Inferior parietal cortex (tissue), 1 donor: ENCODE measurements around the gene OR6Q1.
"Not testable (repeated sequence)": the region's sequence is repeated elsewhere in the genome, so short reads cannot be mapped to it uniquely, and the experiment has no call there.

Source experiments
- DNase-seq: peaks from one replicate; pipeline ENCODE4 v3.0.0-alpha.2; 2016; ENCODE audit errors: extremely low spot score

OR6Q1 gene, protein sequence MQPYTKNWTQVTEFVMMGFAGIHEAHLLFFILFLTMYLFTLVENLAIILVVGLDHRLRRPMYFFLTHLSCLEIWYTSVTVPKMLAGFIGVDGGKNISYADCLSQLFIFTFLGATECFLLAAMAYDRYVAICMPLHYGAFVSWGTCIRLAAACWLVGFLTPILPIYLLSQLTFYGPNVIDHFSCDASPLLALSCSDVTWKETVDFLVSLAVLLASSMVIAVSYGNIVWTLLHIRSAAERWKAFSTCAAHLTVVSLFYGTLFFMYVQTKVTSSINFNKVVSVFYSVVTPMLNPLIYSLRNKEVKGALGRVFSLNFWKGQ

DNA sequence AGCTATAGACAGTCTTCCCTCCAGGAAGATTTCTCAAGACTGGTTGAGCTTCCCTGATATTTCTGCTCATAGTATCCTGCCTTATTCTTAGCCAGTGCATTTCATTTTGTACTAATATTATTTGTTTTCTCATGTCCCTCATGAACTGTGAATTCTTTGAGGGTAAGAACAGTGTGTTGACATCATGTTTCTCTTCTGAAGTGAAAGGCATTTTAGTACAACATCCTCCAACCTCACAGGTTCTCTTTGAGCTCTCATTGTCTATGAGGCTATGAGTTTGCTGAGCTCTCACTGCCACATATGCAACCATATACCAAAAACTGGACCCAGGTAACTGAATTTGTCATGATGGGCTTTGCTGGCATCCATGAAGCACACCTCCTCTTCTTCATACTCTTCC lies at the start of gene OR6Q1:
OR6Q1 (plus strand) TSS at position 301 of the 400 bp plus-strand sequence; CDS start at position 301, 0 bp downstream.
- DNase-seq = no peak

DNA sequence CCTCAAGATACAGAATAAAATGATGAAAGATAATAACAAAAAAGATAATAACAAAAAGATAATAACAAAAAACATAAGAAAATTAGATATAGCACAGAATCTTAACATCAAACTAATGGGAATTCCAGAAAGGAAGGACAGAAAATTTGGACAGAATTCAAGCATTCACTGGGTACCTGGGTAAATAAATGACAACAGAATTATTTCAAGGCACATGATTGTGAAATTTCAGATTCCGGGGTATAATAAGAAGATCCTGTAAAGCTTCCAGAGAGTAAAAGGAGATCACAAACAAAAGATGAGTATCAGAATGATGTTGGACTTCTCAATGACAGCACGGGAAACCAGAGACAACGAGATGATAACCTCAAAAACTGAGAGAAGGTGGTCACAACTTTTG lies 49.2 kb upstream of the OR6Q1 start:
- DNase-seq = no peak

DNA sequence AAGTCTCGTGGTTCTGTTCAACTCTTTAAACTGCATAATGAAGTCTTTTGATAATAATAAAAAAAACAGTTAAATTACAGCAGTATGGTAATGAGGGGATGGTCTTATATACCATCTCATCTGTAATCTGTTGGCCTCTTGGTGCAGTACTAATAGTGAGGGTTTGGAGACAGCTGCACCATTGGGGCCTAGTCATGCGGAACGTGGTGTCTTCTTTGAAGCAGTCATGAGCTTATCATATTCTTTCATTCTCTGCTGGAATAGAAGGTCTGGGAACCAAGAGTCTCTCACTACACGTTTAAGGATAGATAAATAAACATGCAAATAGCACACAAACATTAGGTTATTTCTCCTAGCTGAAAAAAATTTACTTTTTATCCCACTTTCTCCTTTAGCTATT lies 48.0 kb upstream of the OR6Q1 start:
- DNase-seq = no peak

DNA sequence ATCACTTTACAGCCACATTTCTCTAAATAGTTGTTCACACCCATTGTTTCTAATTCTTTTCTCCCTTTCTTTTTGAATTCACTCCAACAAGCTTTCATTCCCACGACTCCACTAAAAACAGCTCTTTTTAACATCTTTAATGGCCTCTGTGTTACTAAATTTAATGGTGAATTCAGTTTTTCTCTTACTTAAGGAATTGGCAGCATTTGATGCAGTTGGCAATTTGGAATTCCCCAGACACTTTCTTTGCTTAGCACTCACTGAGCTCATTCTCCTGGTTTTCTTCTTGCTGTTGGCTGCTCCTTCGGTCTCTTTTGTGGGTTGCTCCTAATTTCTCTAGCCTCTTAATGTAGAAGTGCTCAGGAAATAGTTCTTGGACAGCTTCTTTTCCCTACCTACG lies 47.6 kb upstream of the OR6Q1 start:
- DNase-seq = peak; percentile 41

DNA sequence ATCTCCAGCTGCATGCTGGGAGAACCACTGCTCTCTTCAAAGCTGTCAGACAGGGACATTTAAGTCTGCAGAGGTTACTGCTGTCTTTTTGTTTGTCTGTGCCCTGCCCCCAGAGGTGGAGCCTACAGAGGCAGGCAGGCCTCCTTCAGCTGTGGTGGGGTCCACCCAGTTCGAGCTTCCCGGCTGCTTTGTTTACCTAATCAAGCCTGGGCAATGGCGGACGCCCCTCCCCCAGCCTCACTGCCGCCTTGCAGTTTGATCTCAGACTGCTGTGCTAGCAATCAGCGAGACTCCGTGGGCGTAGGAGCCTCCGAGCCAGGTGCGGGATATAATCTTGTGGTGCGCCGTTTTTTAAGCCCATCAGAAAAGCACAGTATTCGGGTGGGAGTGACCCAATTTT lies 31.2 kb upstream of the OR6Q1 start:
- DNase-seq = not testable (repeated sequence)

DNA sequence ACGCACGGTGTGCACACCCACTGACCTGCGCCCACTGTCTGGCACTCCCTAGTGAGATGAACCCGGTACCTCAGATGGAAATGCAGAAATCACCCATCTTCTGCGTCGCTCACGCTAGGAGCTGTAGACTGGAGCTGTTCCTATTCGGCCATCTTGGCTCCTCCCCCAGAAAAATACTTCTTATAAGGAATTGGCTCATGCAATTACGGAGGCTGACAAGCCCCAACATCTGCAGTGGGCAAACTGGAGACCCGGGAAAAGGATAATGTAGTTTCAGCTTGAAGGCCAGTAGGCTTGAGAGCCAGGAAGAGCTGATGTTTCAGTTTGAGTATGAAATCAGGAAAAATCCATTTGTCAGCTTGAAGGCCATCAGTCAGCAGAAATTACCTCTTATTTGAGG lies 30.7 kb upstream of the OR6Q1 start:
- not testable (repeated sequence) for DNase-seq

DNA sequence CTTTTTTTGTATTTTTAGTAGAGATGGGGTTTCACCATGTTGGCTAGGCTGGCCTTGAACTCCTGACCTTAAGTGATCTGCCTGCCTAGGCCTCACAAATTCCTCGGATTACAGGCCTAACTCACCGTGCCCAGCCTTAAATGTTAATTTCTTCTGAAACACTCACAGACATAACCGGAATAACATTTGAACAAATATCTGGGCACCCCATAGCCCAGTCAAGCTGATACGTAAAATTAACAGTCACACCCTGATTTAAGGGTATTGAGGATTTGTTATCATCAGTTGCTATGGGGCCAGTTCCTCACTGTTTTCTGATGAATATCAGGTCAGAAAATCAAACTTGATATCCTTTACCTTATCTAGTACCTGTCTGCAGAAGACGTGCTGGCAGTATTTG lies 30.1 kb upstream of the OR6Q1 start:
- DNase-seq = no peak

DNA sequence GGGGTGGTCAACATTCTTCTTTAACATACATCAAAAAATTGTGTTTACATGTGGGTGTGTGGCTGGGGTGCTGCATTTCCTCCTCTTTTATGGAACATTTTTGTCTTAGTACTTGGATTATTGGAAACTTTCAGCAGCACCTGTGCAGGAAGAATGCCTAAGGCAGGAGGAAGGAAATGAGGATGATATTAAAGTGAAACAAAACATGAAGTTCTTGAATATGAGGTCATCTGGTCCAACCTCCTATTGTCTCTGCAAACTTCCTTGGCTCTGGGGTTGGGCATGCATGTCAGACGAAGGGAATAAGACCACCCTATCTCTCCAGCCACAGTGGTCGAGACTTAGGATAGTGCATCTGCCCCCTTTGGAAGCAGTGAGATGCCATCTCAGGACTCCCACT lies 27.7 kb upstream of the OR6Q1 start:
- DNase-seq = no peak

DNA sequence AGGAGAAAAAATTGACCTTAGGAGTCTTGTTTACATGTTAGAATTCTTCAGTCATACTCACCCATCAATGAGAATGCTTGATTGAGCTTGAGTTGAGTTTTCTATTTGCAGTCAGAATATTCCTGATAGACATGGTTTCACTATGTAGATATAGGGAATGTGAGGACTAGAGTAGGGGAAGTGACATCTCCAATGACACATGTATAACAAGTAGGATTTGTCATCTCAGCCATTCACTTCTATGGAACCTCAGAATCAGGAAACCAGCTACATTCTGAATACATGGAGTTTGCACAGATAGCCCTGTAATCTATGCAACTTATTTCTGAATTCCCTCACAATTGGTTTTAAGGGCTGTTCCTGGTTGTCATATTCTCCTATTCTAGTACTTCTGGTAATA lies 27.2 kb upstream of the OR6Q1 start:
- no peak for DNase-seq

DNA sequence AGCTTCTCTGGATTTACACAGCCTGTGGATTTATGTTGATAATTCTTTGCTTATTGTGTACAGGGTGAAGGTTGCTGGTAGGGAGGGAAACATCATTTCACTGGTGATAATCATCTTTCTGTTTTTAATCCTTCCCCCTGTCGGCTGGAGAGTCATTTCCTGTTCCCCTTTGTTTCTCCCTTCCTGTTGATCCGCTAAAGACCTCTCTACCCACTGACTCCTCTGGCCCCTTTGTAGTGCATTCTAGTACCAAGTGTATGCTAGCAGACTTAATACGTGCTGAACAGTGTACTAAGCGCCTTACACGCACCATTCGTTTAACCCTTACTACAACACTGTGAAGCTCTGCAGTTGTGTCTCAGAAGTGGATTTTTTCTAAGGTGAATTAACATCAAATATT lies 26.1 kb upstream of the OR6Q1 start:
- DNase-seq = no peak

DNA sequence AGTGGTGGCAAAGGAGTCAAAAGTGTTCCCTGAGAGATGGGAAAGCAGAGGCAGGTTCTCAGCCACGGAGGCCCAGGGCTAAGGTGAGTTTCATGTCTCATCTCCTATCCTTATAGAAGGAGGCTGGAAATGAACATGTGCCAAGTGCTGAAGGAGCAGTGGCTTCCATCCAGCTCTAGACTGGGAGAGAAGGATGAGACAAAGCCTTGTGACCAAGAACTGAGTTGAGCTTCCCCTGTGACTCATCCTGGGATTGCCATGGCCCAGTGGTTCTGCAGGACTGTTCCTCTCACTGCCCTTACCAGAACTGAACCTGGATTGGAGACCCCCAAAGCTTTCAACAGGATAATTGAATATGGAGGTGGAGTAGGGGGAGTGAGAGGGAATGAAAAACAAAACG lies 23.8 kb upstream of the OR6Q1 start:
- no peak for DNase-seq

DNA sequence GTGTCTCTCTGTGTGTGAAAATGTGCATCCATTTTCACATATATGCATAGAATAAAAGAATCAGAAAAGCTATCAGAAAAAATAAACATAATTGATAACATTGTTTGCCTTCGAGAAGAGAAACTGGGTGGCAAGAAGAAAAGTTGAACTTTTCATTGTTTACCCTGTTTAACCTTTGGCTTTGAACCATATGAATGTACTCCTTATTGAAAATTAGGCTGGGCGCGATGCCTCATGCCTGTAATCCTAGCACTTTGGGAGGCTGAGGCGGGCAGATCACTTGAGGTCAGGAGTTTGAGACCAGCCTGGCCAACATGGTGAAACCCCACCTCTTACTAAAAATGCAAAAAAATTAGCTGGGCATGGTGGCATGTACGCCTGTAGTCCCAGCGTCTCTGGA lies 19.0 kb upstream of the OR6Q1 start:
- no peak for DNase-seq

DNA sequence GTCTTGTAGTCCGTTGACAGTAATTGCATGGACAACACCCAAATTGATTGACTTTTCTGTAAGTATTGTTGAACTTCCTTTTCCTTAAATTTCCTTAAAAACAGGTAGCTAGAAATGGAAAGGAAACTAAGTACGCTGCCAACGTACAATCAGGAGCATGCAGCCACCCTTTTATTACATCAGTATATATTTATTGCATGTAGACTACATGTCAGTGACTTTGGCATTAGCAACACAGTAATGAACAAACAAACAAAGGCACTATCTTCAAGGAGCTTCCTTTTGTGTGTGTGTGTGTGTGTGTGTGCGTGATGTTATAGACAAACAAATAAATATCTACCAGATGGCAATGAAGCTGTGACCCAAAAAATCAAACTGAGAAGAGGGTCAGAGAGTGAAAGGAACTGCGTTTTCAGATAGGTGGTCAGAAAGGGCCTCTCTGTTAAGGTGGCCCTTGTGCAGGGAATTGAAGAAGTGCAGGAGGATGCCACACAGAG lies 7.3 kb upstream of the OR6Q1 start, which contains the start of gene OR9Q1:
OR9Q1 (plus strand) TSS at position 447 of the 497 bp plus-strand sequence. CDS start 155,564 bp downstream, outside the sequence.
- DNase-seq = no peak

DNA sequence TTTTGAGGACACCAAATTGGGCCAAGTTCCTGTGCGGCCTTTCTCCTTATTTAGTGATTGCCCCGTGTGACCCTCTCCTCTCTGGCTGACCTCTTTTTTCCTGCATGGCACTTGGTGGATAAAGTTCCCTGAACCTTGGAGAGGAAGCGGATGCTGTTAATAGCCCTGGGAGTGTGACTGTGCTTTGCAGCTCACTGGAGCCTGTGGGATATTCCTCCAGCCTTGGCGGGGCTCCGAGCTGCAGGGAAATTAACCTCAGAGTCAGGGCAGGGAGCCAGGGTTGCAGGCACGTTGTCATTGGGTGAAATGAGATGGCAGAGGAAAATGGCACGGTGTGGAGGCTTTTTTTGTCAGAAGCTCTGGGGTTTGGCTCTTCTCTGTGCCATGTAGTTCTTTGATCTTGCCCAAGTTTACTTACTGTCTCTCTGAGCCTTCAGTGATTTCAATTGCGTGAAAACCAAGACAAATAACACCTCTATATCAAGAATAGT lies 6.1 kb upstream of the OR6Q1 start:
- no peak for DNase-seq

DNA sequence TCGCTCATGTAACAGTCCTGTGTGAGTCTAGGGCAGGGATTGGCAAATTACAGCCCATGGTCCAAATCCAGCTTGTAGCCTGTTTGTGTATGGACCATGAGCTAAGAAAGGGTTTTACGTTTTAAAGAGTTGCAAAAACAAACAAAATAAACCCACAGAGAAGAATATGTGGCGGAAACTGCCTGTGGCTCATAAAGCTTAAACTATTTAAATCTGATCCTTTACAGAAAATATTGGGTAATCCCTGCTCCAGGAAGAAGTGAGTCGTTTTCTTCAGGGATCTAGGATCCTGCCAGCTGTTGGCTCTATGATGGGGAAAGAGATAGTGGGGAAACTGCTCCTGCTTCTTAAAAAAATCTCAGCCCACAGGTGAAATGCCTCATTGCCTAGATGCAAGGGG lies 3.4 kb upstream of the OR6Q1 start:
- no peak for DNase-seq

DNA sequence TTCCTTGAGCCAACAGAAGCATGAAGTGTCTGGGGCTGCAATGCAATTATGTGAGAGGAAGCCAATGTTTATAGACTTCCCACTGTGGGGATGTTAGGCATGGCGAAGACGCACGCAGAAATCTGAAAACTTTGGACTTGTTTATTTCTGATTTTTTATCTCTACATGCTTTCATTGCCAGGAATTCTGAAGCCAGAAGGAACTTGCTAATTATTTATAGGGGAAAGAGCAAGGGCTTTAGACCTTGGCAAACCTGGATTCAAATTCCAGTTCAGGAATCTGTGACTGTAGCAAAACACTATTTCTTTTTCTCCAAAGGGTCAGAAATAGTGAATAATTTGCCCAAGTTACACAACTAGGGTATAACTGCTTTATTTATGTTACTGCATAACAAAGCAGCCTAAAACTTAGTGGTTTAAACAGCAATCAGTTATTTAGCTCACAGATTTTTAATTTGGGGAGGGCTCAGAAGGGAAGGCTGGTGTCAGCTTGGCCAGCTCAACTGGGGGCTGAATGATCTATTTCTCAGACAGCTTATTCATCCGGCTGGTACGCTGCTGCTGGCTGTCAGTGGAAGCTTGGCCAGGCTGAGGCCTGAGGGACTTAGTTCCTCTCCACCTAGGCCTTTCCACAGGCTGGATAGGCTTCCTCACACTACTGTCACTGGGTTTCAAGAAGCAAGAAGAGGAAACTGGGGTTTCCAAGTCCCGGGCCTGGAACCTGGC lies 1.9 kb upstream of the OR6Q1 start:
- no peak for DNase-seq

DNA sequence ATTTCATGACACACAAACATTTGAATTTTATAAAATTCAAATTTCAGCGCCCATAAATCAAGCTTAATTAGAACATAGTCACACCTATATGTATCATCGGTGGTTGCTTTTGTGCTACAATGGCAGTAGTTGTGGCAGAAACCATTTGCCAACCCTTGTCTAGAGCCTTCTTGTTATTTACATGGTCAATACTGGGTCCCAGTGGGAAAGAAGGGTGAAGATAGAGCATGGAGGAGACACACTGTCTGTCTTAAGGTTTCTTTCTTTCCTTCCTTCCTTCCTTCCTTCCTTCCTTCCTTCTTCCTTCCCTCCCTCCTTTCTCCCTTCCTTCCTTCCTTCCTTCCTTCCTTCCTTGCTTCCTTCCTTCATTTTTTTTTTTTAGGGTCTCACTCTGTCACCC lies 3.7 kb downstream of the OR6Q1 start:
- DNase-seq = no peak

DNA sequence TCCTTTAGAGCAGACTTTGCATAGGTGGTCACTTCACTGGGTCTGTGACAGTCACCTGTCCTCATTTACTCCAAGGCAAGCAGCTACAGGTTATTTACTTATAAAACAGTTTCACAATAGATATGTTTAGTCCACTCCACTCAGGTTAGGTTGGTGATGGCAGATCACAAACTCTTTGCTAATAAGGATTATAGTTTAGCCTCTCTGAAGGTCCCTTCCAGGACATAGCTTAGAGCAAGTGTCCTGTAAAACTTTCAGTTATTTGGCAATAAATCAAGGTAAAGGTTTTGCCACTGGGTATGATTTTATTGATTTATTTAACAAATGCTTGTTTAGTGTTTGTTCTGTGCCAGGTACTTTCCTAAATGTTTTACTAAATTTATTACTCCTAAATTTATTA lies 8.8 kb downstream of the OR6Q1 start:
- DNase-seq = no peak

DNA sequence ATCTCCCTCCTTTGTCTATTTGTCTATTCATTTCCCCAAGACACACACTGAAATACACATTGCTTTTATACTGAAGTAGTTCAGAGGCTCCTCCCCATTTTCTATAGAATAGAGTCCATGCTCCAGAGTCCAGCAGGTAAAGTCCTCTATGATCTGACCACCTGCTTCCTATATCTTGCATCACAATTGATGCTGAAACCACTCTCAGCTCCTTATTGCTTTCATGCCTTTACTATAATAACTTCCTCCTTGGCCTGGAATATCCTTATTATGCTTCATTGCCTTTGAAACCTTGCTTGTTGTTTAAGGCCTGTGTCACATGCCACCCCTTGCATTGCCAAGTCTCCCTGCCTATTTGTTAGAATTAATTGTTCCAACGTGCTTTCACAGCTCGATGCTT lies 12.6 kb downstream of the OR6Q1 start:
- no peak for DNase-seq

DNA sequence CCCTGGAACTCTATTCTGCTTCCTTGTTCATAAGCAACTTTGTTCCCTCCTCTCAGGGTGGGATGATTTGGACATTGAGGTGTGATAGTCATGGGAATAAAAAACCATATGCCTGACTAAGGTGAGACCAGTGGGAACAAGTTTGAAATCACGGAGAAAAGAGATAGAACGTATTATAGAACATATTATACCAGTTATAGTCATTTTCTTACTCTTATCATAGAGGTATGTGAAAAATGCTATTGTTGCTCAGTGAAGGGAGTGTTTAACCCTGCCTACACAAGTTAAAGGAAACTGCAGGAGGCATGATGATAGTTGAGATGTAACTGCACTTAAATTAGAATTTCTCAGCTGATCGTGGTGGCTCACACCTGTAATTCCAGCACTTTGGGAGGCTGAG lies 15.5 kb downstream of the OR6Q1 start:
- no peak for DNase-seq

DNA sequence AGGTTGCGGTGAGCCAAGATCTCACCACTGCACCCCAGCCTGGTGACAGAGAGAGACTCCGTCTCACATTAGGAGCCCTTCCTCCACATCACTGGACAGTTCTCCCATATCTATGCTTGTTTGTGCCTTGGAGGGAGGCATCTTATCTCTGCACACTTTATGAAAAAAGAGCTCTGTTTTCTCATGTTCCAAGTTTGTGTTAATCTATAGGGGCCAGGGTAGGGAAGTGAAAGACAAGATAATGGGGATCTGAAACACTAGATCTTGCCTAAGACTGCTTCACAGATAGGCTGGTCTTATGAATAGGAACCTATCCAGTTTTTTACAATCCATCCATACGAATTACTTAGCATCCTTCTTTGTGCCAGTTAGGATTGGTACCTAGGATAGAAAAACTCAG lies 17.1 kb downstream of the OR6Q1 start:
- DNase-seq = no peak

DNA sequence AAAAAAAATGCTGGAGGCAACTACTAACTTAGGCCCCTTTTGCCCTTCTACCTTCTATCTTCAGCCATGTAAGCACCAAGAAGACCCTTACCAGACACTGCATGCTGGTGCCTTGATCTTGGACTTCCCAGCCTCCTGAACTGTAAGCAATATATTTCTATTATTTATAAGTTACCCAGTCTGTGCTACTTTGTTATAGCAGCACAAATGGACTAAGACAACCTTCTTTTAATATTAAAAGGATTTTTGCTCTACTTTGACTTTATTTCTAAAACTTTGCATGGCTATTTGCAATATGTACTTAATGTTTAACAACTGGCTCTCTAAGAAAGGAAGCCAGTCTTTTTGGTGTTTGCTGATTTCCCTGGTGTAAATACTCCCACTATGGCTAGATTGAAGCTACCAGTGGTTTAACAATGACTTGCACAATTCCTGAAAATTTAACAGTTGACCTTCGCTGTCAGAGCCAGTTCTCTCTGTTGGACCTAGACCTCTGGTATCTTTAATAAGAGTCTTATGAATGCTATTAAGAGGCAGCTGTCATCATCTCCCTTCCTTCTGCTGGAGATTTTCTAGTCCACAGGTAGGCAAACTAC lies 25.2 kb downstream of the OR6Q1 start:
- no peak for DNase-seq

DNA sequence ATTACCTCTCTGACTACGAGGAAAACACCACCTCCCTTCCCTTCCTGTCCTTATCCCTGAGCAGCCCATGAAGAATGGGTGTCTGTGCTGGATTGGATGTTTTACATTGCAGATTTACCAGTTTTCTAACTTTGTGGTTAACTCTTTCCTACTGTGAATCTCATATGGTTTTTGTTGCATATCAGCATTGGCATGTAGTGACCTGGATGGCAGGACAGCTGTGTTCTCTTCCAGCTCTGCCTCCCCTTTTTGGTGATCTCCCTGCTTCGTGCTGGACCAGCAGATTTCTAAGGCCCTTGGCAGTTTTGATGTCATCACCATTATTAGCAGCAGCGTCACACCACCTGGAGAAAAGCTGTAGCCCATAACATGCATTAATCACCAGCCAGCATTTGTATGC lies 26.7 kb downstream of the OR6Q1 start:
- DNase-seq = no peak
